Esophagus muscularis mucosa (tissue), 4 donors: ENCODE data around the gene SLC23A2.

ENCODE experiments used
- EP300 ChIP-seq: sonication (generic); formaldehyde crosslinking; IDR thresholded peaks from one replicate; pipeline ENCODE4 v1.6.1; 2017; ENCODE audit warnings: antibody characterized with exemption
- POLR2A ChIP-seq: fragments of 450-650 bp; IDR thresholded peaks from one replicate; pipeline ENCODE4 v1.6.1; 2017; ENCODE audit warnings: antibody characterized with exemption, moderate library complexity, mild to moderate bottlenecking, low read depth
- POLR2AphosphoS5 ChIP-seq, 2 donors: sonication (generic); formaldehyde crosslinking; IDR thresholded peaks; one replicate each; pipeline ENCODE4 v1.6.1; 2017; ENCODE audit warnings: antibody characterized with exemption in 2 of 2
- TF ChIP-seq, protein P1 (sequence below), 3 experiments: fragments of 200-600 bp in 2 of 3; fragments of 450-650 bp in 1 of 3; sonication (generic) in 2 of 3; IDR thresholded peaks; one replicate each; pipeline ENCODE4 v1.5.1; 2017 to 2019; ENCODE audit warnings: antibody characterized with exemption in 3 of 3, mild to moderate bottlenecking in 2 of 3, moderate library complexity in 1 of 3

DNA sequence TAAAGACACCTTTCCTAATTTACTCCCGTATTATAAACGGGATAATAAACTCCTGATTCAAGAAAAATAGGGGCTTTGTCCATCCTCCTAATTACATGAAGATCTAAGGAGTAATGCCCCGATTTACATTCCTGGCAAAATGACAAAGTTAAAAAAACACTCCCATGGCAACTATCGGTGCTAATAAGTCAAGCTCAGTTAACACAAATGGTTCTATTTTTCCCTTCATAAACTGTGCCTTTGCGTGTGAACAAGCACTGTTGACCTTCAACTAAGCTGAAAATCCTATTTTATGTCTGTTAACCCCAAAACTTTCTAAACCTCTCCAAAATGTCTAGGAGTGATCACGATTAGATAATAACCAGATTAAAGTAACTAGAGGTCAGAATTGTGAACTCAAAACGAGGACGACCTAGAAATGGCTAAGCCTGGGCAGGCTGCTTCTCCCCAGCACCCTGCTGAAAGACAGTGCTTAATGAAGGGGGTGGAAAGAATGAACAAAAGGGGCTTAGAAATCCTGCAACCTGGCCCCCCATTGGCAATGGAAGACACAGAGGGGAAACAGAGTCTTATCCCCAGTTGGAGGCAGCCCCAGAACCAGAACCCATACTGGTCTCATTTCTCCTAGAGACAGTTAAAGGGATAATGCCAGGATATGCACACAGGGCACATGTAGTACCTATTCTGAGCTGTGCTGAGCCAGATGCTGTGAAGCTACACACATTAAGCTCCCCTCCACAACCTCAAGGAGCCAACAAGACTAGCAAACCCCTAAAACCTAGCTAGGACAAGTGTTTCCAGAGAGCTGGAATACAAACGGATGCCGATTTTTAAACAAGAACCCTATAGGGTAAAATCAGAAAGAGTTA, 23.0 kb downstream of the SLC23A2 start:
- TF ChIP-seq, protein P1, sequence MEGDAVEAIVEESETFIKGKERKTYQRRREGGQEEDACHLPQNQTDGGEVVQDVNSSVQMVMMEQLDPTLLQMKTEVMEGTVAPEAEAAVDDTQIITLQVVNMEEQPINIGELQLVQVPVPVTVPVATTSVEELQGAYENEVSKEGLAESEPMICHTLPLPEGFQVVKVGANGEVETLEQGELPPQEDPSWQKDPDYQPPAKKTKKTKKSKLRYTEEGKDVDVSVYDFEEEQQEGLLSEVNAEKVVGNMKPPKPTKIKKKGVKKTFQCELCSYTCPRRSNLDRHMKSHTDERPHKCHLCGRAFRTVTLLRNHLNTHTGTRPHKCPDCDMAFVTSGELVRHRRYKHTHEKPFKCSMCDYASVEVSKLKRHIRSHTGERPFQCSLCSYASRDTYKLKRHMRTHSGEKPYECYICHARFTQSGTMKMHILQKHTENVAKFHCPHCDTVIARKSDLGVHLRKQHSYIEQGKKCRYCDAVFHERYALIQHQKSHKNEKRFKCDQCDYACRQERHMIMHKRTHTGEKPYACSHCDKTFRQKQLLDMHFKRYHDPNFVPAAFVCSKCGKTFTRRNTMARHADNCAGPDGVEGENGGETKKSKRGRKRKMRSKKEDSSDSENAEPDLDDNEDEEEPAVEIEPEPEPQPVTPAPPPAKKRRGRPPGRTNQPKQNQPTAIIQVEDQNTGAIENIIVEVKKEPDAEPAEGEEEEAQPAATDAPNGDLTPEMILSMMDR (IDR thresholded peaks at IDR 0.05) = no peak
- no peak for TF ChIP-seq POLR2A
- no peak for TF ChIP-seq EP300
- no peak for TF ChIP-seq POLR2AphosphoS5 (IDR thresholded peaks at IDR 0.05)
